ENCODE data around the gene TMEM203.

The TMEM203 gene

DNA sequence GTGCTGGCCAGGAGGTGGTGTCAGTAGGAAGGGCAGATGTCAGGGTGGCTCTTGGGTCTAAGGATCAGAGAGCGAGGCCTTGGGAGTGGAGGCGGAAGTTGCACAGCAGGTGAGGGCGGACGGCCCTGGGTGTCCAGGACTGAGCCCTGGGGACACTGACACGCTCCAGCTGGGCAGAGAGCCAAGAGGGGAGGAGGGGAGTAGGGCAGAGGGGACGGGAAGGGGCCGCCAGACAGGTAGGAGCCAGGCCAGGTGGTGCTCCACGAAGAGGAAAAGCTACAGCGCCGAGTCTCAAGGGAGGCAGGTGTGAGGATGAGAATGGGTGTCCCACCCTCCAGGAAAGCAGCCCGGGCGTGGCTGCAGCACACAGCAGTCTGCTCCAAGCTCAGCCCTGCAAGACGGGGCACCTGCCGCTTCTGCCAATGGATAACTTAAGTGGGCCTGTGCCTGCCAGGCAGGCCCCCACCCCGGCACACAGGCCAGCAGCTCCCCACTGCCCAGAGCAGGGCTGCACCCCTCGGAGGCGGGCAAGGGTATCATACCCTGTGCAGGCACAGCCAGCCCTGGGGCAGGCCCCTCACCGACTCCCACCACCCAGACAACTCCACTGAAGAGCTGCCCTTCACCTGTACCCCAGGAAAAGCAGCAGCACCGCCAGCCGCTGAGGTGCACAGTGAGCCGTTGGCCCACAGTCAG lies 9.8 kb downstream of the TMEM203 start:
- in situ Hi-C loops (cut with HindIII; ENCODE audit: low sequenced_read_pairs), result no loop called here
- TF ChIP-seq, protein P1, sequence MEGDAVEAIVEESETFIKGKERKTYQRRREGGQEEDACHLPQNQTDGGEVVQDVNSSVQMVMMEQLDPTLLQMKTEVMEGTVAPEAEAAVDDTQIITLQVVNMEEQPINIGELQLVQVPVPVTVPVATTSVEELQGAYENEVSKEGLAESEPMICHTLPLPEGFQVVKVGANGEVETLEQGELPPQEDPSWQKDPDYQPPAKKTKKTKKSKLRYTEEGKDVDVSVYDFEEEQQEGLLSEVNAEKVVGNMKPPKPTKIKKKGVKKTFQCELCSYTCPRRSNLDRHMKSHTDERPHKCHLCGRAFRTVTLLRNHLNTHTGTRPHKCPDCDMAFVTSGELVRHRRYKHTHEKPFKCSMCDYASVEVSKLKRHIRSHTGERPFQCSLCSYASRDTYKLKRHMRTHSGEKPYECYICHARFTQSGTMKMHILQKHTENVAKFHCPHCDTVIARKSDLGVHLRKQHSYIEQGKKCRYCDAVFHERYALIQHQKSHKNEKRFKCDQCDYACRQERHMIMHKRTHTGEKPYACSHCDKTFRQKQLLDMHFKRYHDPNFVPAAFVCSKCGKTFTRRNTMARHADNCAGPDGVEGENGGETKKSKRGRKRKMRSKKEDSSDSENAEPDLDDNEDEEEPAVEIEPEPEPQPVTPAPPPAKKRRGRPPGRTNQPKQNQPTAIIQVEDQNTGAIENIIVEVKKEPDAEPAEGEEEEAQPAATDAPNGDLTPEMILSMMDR (IDR thresholded peaks at IDR 0.05; ENCODE audit: low read depth, low read length, missing control alignments), result no peak
- no peak for DNase-seq (ENCODE audit: low read depth)
- H3K4me3 ChIP-seq (ENCODE audit: low read depth, low read length), result no peak overlapping the region

DNA sequence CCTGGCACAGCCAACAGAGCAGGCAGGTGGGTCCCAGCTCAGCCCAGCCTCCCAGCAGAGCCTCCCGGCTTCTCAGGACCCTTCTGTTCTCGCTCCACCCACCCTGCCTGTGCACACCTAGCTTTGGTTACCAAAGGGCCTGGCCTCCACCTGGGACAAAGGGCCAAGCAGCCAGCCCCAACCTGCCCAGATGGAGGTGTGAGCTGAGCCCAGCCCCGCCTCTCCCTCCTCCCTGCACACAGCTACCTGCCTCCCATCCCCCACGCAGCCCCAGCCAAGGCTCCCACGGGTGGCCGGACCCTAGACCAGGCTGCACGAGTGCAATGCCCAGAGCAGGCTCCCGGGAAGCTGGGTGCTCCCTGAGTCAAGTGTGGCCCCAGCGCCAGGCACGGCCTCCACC lies 10.5 kb downstream of the TMEM203 start:
- in situ Hi-C loops (cut with HindIII; ENCODE audit: low sequenced_read_pairs), result no loop called here
- no peak overlapping the region for H3K4me3 ChIP-seq (ENCODE audit: low read depth, low read length)

DNA sequence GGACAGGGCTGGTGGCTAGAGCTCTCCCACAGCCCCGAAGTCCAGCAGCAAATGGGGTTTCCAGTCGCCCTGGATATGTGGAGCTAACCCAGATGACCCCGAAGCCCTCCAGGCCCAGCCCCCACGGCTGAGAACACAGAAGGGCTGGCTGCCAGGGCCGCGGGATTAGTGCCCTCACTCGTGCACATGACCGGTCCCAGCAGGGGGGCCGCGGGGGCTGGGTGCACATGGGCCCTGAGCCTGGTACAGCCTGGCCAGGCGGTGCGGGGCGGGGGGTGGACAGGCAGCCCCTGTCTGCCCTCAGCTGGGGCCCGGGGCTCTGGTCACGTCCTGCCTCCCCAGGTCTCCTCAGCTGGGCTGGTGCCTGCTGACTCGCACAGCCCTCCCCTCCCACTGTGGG lies 11.1 kb downstream of the TMEM203 start:
- TF ChIP-seq, protein P1 (IDR thresholded peaks at IDR 0.05; ENCODE audit: low read depth, low read length, missing control alignments), result no peak
- in situ Hi-C loops (cut with HindIII; ENCODE audit: low sequenced_read_pairs), result no loop called here

More for the DNA sequence above, 10.5 kb downstream of the TMEM203 start:
- TF ChIP-seq, protein P1 (IDR thresholded peaks at IDR 0.05; ENCODE audit: low read depth, low read length, missing control alignments), result no peak
- no peak for DNase-seq (ENCODE audit: low read depth)

DNA sequence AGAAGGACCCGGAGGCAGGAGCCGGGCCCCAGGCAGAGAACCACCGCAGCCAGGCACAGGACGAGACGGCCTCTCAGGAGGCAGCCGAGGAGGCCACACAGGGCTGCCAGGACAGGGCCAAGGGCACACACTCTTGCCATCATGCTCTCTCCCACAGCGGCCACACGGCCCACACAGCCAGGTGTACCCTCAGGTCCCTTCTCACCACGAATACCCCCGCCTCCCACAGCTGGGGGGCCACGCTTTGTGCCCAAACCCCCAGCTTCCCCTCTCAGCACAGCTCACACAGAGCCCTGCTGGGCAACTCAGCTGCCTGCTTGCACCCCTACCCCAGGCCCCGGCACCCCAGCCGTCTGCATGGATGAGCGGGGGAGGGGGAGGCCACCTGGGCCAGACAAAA lies 11.7 kb downstream of the TMEM203 start:
- DNase-seq (ENCODE audit: low read depth), result no peak
- no peak overlapping the region for H3K4me3 ChIP-seq (ENCODE audit: low read depth, low read length)
- TF ChIP-seq, protein P1 (IDR thresholded peaks at IDR 0.05; ENCODE audit: low read depth, low read length, missing control alignments), result no peak
- in situ Hi-C loops (cut with HindIII; ENCODE audit: low sequenced_read_pairs), result no loop called here

More for the DNA sequence above, 11.1 kb downstream of the TMEM203 start:
- DNase-seq (ENCODE audit: low read depth), result no peak
- no peak overlapping the region for H3K4me3 ChIP-seq (ENCODE audit: low read depth, low read length)

DNA sequence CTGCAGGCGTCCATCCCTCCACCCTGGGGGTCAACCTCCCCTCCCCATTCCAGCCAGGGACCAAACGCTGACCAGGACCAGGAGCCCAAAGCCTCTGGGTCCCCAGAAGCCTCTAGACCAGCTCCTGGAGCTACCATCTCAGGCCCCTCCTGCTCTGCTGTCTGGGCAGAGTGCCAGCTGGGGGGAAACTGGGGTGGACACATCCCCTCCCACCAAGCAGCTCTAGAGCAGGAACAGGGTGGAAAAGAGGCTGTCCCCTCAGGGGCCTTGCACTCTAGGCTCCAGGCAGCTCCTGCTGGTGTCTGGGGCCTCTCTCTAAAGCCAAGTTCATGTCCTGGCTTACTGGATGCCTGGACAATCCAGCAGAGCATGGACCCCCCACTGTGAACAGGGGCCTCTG lies 12.6 kb downstream of the TMEM203 start:
- no peak overlapping the region for H3K4me3 ChIP-seq (ENCODE audit: low read depth, low read length)
- TF ChIP-seq, protein P1 (IDR thresholded peaks at IDR 0.05; ENCODE audit: low read depth, low read length, missing control alignments), result no peak
- no peak for DNase-seq (ENCODE audit: low read depth)
- in situ Hi-C loops (cut with HindIII; ENCODE audit: low sequenced_read_pairs), result no loop called here

DNA sequence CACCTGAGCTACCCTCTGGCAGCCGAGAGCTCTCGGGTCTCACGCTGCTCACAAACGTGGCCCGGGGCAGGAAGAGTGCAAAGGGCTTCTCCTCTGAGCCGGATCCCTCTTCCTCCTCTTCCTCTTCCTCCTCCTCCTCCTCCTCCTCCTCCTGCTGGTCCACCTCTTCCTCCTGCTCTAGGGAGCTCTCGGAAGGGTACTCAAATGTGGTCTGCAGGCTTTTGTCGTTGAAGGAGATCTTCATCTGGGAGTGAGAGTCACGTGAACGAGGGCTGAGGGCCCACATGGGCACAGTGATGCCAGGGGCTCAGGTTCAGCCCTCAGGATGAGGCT lies 13.0 kb downstream of the TMEM203 start:
- H3K4me3 ChIP-seq (ENCODE audit: low read depth, low read length), result no peak overlapping the region
- in situ Hi-C loops (cut with HindIII; ENCODE audit: low sequenced_read_pairs), result no loop called here
- TF ChIP-seq, protein P1 (IDR thresholded peaks at IDR 0.05; ENCODE audit: low read depth, low read length, missing control alignments), result no peak
- DNase-seq (ENCODE audit: low read depth), result no peak

Data from astrocyte of the cerebellum (primary cell).